Cardiac fibroblast (primary cell): ENCODE data around the gene TUB.

Experiments used
- DNase-seq, 2 donors: peaks; one replicate each; pipeline versions ENCODE4 v3.0.0 to v3.0.0-alpha.2; 2010; ENCODE audit warnings: low read depth in 2 of 2
- H3K4me3 ChIP-seq, 2 donors: replicated peaks in 1 of 2; 1 replicate in 1 of 2; 2 replicates in 1 of 2; pipeline ENCODE4 v1.5.1; 2011; ENCODE audit warnings: low read depth in 2 of 2, low read length in 2 of 2, mild to moderate bottlenecking in 2 of 2, moderate library complexity in 1 of 2
- CTCF ChIP-seq: IDR thresholded peaks from one replicate; pipeline ENCODE4 v1.5.1; 2011; ENCODE audit warnings: low read depth, mild to moderate bottlenecking, low read length, inconsistent platforms

TUB gene

GRCh38 chr11:8034106-8034585, 46.9 kb upstream of the TUB start:
- no peak overlapping the region for H3K4me3 ChIP-seq
- TF ChIP-seq CTCF = no peak
- DNase-seq = no peak

GRCh38 chr11:8034604-8035190, 46.3 kb upstream of the TUB start:
- no peak for DNase-seq
- TF ChIP-seq CTCF = no peak
- H3K4me3 ChIP-seq = no peak overlapping the region

GRCh38 chr11:8035200-8035855, 45.7 kb upstream of the TUB start:
- TF ChIP-seq CTCF = no peak
- no peak overlapping the region for H3K4me3 ChIP-seq
- no peak for DNase-seq

GRCh38 chr11:8036002-8036802, 44.8 kb upstream of the TUB start:
- no peak overlapping the region for H3K4me3 ChIP-seq
- no peak for TF ChIP-seq CTCF
- no peak for DNase-seq

- no peak overlapping the region for H3K4me3 ChIP-seq
- TF ChIP-seq CTCF = no peak
- no peak for DNase-seq
Measured at GRCh38 chr11:8036986-8037385, 44.0 kb upstream of the TUB start.

- DNase-seq = no peak
- no peak overlapping the region for H3K4me3 ChIP-seq
- TF ChIP-seq CTCF = no peak
Measured at GRCh38 chr11:8038393-8038792, 42.6 kb upstream of the TUB start.
